ENCODE data around the gene ITGAL. TPM values are rescaled to one million over a fixed set of nuclear protein-coding genes. Genes with fewer than 3 reads are reported as not detected.

ITGAL gene
- total and polyA plus RNA-seq, 2 of the 13 experiments (the other 11 are each of a cell fraction or from before 2014, with no cell fraction given), result 0.86 to 1.2 TPM

- H3K4me2 ChIP-seq (ENCODE audit: low read depth, low read length), result peak overlapping the region; percentile 97; the same call in 1 of the 2 replicates
- TF ChIP-seq, protein P1, sequence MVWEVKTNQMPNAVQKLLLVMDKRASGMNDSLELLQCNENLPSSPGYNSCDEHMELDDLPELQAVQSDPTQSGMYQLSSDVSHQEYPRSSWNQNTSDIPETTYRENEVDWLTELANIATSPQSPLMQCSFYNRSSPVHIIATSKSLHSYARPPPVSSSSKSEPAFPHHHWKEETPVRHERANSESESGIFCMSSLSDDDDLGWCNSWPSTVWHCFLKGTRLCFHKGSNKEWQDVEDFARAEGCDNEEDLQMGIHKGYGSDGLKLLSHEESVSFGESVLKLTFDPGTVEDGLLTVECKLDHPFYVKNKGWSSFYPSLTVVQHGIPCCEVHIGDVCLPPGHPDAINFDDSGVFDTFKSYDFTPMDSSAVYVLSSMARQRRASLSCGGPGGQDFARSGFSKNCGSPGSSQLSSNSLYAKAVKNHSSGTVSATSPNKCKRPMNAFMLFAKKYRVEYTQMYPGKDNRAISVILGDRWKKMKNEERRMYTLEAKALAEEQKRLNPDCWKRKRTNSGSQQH (CRISPR knock-in tag; IDR thresholded peaks at IDR 0.05; ENCODE audit: low read depth), result no peak
- no peak for TF ChIP-seq ZMYM4 (CRISPR knock-in tag; IDR thresholded peaks at IDR 0.05)
- TF ChIP-seq IKZF1 (IDR thresholded peaks at IDR 0.05), result no peak
- no peak overlapping the region for H3K9ac ChIP-seq (ENCODE audit: insufficient read depth, low read depth, low read length)
- no peaks in the 10 kb centered on the region for H3K36me3 ChIP-seq (replicated peaks in 1 of 2; ENCODE audit: control insufficient read depth in 1 of 2, insufficient read depth in 2 of 2, low read length in 2 of 2)
- H4K20me1 ChIP-seq (ENCODE audit: insufficient read depth, low read length), result no peaks in the 10 kb centered on the region
- H3K9me3 ChIP-seq (ENCODE audit: low read length), result no peaks in the 10 kb centered on the region
- H3K27me3 ChIP-seq (ENCODE audit: control insufficient read depth in 1 of 2, insufficient read depth in 2 of 2, low read length in 2 of 2), result no peaks in the 10 kb centered on the region
- H2AFZ ChIP-seq (ENCODE audit: low read length), result no peak overlapping the region
- no TSS peak for BruUV-seq (replicated peaks)
- POLR2A ChIA-PET, result interaction anchor here (1.5 to 4.0 kb wide), 2 partner anchors 15 kb away, joined by 6 to 30 read pairs; partner anchors contain the start of gene ZNF764
- in situ Hi-C loops (cut with HindIII; ENCODE audit: extremely low pct_ligation_motif_present, low pct_unique_long_range_greater_than_20kb) (no loop called here), intact Hi-C loops (cut with micrococcal nuclease; ENCODE audit: unreplicated experiment) (loop anchor here (5.0 kb wide), 1 partner anchor 74 kb away; no protein-coding TSS in a partner anchor)
- no peak for DNase-seq (ENCODE audit: low spot score)
- no peak for ATAC-seq
- WGBS (ENCODE audit: low lambda C conversion rate), result 97% methylated on average over 5 of the region's 5 CpGs
- FAIRE-seq, result no peak
- no peak overlapping the region for H3K4me3 ChIP-seq (replicated peaks in 1 of 3; ENCODE audit: insufficient read depth in 1 of 3, low read depth in 2 of 3, low read length in 3 of 3)
- CTCF ChIA-PET (ENCODE audit: low intra/inter-chr PET ratio, low total read pairs), result no interaction called here
- H3K4me1 ChIP-seq (ENCODE audit: insufficient read depth, low read length), result peaks cover 74% of the 10 kb centered on the region
- no peak overlapping the region for H3K27ac ChIP-seq (ENCODE audit: extremely low read length, insufficient read depth, low read length)
- H3K79me2 ChIP-seq (ENCODE audit: insufficient read depth, low read length), result no peaks in the 10 kb centered on the region
These were observed 70.5 kb downstream of the ITGAL start for GRCh38 chr16:30543067-30543466.

GRCh38 chr16:30546115-30546514 lies 73.6 kb downstream of the ITGAL start:
- no peak overlapping the region for H2AFZ ChIP-seq (ENCODE audit: low read length)
- CTCF ChIA-PET (ENCODE audit: low intra/inter-chr PET ratio, low total read pairs), result no interaction called here
- in situ Hi-C loops (cut with HindIII; ENCODE audit: extremely low pct_ligation_motif_present, low pct_unique_long_range_greater_than_20kb) (no loop called here), intact Hi-C loops (cut with micrococcal nuclease; ENCODE audit: unreplicated experiment) (no loop called here)
- ATAC-seq, result no peak
- H3K36me3 ChIP-seq (replicated peaks in 1 of 2; ENCODE audit: control insufficient read depth in 1 of 2, insufficient read depth in 2 of 2, low read length in 2 of 2), result no peaks in the 10 kb centered on the region
- no peak overlapping the region for H3K4me3 ChIP-seq (replicated peaks in 1 of 3; ENCODE audit: insufficient read depth in 1 of 3, low read depth in 2 of 3, low read length in 3 of 3)
- POLR2A ChIA-PET, result interaction anchor here (1.3 to 2.7 kb wide), 2 partner anchors 10 to 11 kb away, joined by 4 to 8 read pairs; no protein-coding TSS in a partner anchor
- no peak for DNase-seq (ENCODE audit: low spot score)
- peaks cover 67% of the 10 kb centered on the region for H3K4me1 ChIP-seq (ENCODE audit: insufficient read depth, low read length)
- H3K27ac ChIP-seq (ENCODE audit: extremely low read length, insufficient read depth, low read length), result no peak overlapping the region
- no peaks in the 10 kb centered on the region for H3K9me3 ChIP-seq (ENCODE audit: low read length)
- FAIRE-seq, result no peak
- H3K27me3 ChIP-seq (ENCODE audit: control insufficient read depth in 1 of 2, insufficient read depth in 2 of 2, low read length in 2 of 2), result no peaks in the 10 kb centered on the region
- no peaks in the 10 kb centered on the region for H4K20me1 ChIP-seq (ENCODE audit: insufficient read depth, low read length)
- WGBS (ENCODE audit: low lambda C conversion rate), result 92% methylated on average over 8 of the region's 8 CpGs
- no peak overlapping the region for H3K4me2 ChIP-seq (ENCODE audit: low read depth, low read length)
- no peak overlapping the region for H3K9ac ChIP-seq (ENCODE audit: insufficient read depth, low read depth, low read length)
- no peaks in the 10 kb centered on the region for H3K79me2 ChIP-seq (ENCODE audit: insufficient read depth, low read length)
- no TSS peak for BruUV-seq (replicated peaks)
- TF ChIP-seq CREM (IDR thresholded peaks at IDR 0.05), result no peak
- no peak for TF ChIP-seq CREM (CRISPR knock-in tag; IDR thresholded peaks at IDR 0.05)
- TF ChIP-seq ZNF230 (CRISPR knock-in tag; IDR thresholded peaks at IDR 0.05), result no peak
- TF ChIP-seq, protein P2, sequence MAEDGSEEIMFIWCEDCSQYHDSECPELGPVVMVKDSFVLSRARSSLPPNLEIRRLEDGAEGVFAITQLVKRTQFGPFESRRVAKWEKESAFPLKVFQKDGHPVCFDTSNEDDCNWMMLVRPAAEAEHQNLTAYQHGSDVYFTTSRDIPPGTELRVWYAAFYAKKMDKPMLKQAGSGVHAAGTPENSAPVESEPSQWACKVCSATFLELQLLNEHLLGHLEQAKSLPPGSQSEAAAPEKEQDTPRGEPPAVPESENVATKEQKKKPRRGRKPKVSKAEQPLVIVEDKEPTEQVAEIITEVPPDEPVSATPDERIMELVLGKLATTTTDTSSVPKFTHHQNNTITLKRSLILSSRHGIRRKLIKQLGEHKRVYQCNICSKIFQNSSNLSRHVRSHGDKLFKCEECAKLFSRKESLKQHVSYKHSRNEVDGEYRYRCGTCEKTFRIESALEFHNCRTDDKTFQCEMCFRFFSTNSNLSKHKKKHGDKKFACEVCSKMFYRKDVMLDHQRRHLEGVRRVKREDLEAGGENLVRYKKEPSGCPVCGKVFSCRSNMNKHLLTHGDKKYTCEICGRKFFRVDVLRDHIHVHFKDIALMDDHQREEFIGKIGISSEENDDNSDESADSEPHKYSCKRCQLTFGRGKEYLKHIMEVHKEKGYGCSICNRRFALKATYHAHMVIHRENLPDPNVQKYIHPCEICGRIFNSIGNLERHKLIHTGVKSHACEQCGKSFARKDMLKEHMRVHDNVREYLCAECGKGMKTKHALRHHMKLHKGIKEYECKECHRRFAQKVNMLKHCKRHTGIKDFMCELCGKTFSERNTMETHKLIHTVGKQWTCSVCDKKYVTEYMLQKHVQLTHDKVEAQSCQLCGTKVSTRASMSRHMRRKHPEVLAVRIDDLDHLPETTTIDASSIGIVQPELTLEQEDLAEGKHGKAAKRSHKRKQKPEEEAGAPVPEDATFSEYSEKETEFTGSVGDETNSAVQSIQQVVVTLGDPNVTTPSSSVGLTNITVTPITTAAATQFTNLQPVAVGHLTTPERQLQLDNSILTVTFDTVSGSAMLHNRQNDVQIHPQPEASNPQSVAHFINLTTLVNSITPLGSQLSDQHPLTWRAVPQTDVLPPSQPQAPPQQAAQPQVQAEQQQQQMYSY (CRISPR knock-in tag; IDR thresholded peaks at IDR 0.05), result no peak
- no peak for TF ChIP-seq ASH2L (IDR thresholded peaks at IDR 0.05; ENCODE audit: insufficient read length, low read depth, low read length)
- TF ChIP-seq ZNF124 (CRISPR knock-in tag; IDR thresholded peaks at IDR 0.05), result no peak
- no peak for TF ChIP-seq FOSL1 (CRISPR knock-in tag; IDR thresholded peaks at IDR 0.05; ENCODE audit: borderline replicate concordance)
- no peak for TF ChIP-seq ZBTB43 (CRISPR knock-in tag; conservative IDR thresholded peaks at IDR 0.05)
- no peak for TF ChIP-seq MTA3 (CRISPR knock-in tag; IDR thresholded peaks at IDR 0.05)
- no peak for TF ChIP-seq ZNF350 (CRISPR knock-in tag; IDR thresholded peaks at IDR 0.05; ENCODE audit: borderline replicate concordance, low read depth)
- TF ChIP-seq KAT2B (IDR thresholded peaks at IDR 0.05; ENCODE audit: borderline replicate concordance, low read depth, low read length), result no peak
